ENCODE data around the gene ERC1. TPM values are rescaled to one million over a fixed set of nuclear protein-coding genes. Genes with fewer than 3 reads are reported as not detected.
"Not testable (repeated sequence)": the region's sequence is repeated elsewhere in the genome, so short reads cannot be mapped to it uniquely, and the experiment has no call there.

ERC1 gene
- total RNA-seq, 4 donors from 2014 or later: 28.9 to 106 (median 43.6) TPM

DNA sequence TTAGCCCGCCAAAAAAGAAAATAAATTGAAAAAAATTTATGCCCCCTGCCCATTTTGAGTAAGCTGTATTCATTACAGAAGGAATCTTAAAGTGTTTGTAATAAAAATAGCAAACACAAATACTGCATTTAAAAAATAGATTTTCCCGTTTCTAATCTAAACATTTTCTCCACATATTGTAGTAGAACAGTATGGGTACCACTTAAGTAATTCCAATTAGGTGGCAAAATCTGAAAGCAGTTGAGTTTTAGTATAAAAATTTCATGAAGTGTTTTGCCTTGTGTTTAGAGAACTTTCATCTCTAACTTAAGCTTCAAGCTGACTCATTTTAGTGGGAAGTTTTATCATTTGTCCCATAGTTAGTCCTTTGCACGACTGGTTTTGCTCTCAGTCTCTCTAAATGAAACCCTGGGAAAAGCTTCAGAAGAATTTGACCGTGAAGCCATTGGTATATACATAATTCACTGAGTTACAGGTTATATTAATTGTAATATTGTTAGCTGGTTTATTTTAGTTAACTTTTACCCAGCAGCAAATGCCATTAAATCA lies 214.6 kb downstream of the ERC1 start:
- Histone ChIP-seq H3K27ac (peak overlapping the region; percentile 65 to 86), H3K4me3 (no peak overlapping the region), H3K36me3 (no peaks in the 10 kb centered on the region), H3K4me1 (peaks cover 0 to 7% of the 10 kb centered on the region in 2 donors), H3K9me3 (no peaks in the 10 kb centered on the region), H3K27me3 (no peaks in the 10 kb centered on the region)
- no peak for TF ChIP-seq POLR2A (IDR thresholded peaks at IDR 0.05)
- TF ChIP-seq, protein P1, sequence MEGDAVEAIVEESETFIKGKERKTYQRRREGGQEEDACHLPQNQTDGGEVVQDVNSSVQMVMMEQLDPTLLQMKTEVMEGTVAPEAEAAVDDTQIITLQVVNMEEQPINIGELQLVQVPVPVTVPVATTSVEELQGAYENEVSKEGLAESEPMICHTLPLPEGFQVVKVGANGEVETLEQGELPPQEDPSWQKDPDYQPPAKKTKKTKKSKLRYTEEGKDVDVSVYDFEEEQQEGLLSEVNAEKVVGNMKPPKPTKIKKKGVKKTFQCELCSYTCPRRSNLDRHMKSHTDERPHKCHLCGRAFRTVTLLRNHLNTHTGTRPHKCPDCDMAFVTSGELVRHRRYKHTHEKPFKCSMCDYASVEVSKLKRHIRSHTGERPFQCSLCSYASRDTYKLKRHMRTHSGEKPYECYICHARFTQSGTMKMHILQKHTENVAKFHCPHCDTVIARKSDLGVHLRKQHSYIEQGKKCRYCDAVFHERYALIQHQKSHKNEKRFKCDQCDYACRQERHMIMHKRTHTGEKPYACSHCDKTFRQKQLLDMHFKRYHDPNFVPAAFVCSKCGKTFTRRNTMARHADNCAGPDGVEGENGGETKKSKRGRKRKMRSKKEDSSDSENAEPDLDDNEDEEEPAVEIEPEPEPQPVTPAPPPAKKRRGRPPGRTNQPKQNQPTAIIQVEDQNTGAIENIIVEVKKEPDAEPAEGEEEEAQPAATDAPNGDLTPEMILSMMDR (IDR thresholded peaks at IDR 0.05): no peak
- intact Hi-C loops (cut with DNase I; ENCODE audit: low total_unique reads): no loop called here
- DNase-seq: no peak

DNA sequence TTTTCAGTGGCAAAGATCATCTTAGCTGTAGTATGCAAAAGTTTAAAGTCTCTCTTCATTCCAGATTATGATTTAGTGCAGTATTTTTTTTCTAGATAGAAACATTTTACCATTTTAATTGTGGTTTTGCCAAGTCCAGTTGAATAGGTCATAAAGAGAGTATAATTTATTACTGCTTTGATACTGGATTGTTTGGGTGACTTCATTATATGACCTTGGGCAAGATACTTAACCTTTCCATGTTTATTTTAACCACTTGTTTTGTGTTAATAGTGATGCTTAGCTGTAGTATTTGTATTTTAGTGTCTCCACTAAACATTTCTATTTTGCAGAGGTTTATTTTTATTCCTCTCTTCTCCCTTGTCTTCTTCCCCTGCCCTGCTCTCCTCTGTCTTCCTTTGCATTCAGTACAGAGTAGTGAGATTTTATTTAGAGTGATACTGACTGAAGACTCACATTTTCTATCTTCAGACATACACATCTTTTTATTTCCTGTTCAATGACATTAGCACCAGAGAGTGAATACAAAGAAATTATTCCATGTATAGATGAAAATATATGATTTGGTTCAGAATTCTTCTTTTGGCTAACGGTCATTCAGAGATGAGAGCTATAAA lies 215.2 kb downstream of the ERC1 start:
- no peak for DNase-seq
- TF ChIP-seq POLR2A (IDR thresholded peaks at IDR 0.05): no peak
- TF ChIP-seq, protein P1 (IDR thresholded peaks at IDR 0.05): no peak
- Histone ChIP-seq H3K4me3 (no peak overlapping the region), H3K27ac (peak overlapping the region; percentile 65 to 86), H3K4me1 (peaks cover 0 to 7% of the 10 kb centered on the region in 2 donors), H3K27me3 (no peaks in the 10 kb centered on the region), H3K9me3 (no peaks in the 10 kb centered on the region), H3K36me3 (no peaks in the 10 kb centered on the region)
- intact Hi-C loops (cut with DNase I; ENCODE audit: low total_unique reads): no loop called here

DNA sequence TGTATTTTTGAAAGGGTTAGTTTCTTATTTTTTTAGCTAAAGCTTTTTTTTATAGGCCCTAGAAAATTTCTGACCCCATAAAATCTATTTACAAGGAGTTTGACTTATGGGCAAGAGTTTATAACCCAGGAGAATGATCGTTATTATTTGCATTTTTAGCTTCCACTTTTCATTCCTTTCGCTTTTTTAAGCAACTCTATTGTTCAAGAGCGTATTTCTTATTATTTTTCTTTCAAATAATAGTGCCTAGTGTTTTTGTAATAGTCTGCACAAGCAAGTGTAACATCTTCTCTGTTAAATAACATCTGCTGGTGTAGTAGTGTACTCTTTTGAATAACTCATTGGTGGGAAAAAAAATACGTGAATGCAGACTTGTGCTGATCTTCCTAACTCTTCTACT lies 216.3 kb downstream of the ERC1 start:
- DNase-seq: no peak
- Histone ChIP-seq H3K4me3 (no peak overlapping the region), H3K27ac (peak overlapping the region; percentile 65 to 86), H3K9me3 (no peaks in the 10 kb centered on the region), H3K36me3 (no peaks in the 10 kb centered on the region), H3K4me1 (peaks cover 0 to 7% of the 10 kb centered on the region in 2 donors), H3K27me3 (no peaks in the 10 kb centered on the region)
- intact Hi-C loops (cut with DNase I; ENCODE audit: low total_unique reads): no loop called here
- no peak for TF ChIP-seq POLR2A (IDR thresholded peaks at IDR 0.05)
- TF ChIP-seq, protein P1 (IDR thresholded peaks at IDR 0.05): no peak

DNA sequence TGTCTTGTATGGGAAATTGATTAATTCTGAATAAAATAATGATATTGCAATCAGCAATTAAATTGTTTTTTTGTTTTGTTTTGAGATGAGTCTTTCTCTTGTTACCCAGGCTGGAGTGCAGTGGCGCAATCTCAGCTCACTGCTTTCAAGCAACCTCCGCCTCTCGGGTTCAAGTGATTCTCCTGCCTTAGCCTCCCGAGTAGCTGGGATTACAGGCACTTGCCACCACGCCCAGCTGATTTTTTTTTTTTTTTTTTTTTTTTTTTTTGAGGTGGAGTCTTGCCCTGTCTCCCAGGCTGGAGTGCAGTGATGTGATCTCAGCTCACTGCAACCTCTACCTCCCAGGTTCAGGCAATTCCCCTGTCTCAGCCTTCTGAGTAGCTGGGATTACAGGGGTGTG lies 217.7 kb downstream of the ERC1 start:
- DNase-seq; H3K9me3 ChIP-seq; H3K27ac ChIP-seq; H3K36me3 ChIP-seq; H3K27me3 ChIP-seq; intact Hi-C loops (cut with DNase I; ENCODE audit: low total_unique reads); H3K4me1 ChIP-seq; H3K4me3 ChIP-seq: not testable (repeated sequence)

DNA sequence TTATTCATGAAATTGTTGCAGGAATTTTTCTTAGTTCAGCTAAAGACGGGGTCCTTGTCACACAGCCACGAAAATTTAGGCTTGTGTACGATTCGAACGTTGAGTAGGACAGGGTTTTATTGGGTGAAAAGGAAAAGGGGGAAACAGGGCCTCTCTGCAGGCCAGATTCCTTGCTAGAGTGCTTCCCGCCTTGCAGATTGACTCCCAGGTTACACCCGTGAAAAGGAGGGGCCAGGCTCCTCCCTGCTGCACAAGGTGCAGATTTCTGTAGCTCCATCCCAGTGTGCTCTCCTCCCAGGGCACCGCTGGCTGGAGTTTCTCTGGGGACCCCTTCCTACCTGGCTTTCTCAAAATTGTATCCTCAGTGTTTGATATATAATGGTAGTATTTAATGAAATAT lies 221.5 kb downstream of the ERC1 start:
- no peak for DNase-seq
- peaks cover 0 to 6% of the 10 kb centered on the region in 2 donors for H3K4me1 ChIP-seq
- H3K4me3 ChIP-seq: no peak overlapping the region
- H3K36me3 ChIP-seq: no peaks in the 10 kb centered on the region
- H3K27ac ChIP-seq: no peak overlapping the region
- intact Hi-C loops (cut with DNase I; ENCODE audit: low total_unique reads): no loop called here
- no peak for TF ChIP-seq POLR2A (IDR thresholded peaks at IDR 0.05)
- no peaks in the 10 kb centered on the region for H3K27me3 ChIP-seq
- H3K9me3 ChIP-seq: no peaks in the 10 kb centered on the region

DNA sequence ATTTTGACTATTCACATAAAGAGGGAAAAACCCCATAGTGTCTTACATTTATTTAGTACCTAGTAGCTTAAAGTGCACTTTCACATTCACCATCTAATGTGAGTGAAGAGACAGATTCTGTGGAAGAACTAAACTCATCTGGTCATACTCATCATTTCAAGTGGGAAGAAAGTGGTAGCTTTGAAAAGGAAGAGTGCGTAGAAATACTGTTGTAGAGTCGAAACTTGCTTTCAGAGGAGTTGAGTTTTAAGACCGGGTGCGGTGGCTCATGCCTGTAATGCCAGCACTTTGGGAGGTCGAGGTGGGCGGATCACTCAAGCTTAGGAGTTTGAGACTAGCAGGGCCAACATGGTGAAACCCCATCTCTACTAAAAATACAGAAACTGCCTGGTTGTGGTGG lies 222.2 kb downstream of the ERC1 start:
- intact Hi-C loops (cut with DNase I; ENCODE audit: low total_unique reads): no loop called here
- TF ChIP-seq, protein P1 (IDR thresholded peaks at IDR 0.05): no peak
- TF ChIP-seq POLR2A (IDR thresholded peaks at IDR 0.05): no peak
- no peaks in the 10 kb centered on the region for H3K36me3 ChIP-seq
- H3K4me1 ChIP-seq: peaks cover 0 to 6% of the 10 kb centered on the region in 2 donors
- H3K4me3 ChIP-seq: no peak overlapping the region
- H3K9me3 ChIP-seq: no peaks in the 10 kb centered on the region
- H3K27me3 ChIP-seq: no peaks in the 10 kb centered on the region
- no peak for DNase-seq
- no peak overlapping the region for H3K27ac ChIP-seq

All from uterus (tissue), 4 donors.